HG03439 (cell line): Measurements from ENCODE around the gene FOXP4.

Experiments used
- ATAC-seq: cut with Tn5 transposase; IDR thresholded peaks from one replicate; pipeline ENCODE4 v1.9.1; 2021; ENCODE audit warnings: mild to moderate bottlenecking, moderate library complexity; ENCODE audit not compliant: unreplicated experiment

The FOXP4 gene

GRCh38 chr6:41622206-41622988 lies 76.2 kb downstream of the FOXP4 start:
- ATAC-seq: no peak

- ATAC-seq: no peak
Measured at GRCh38 chr6:41623330-41623729, 77.1 kb downstream of the FOXP4 start.

GRCh38 chr6:41624621-41625380 lies 78.6 kb downstream of the FOXP4 start:
- no peak for ATAC-seq

- ATAC-seq: no peak
Measured at GRCh38 chr6:41625442-41625841, 79.3 kb downstream of the FOXP4 start.

- ATAC-seq: no peak
Measured at GRCh38 chr6:41626022-41626421, 79.8 kb downstream of the FOXP4 start.

- ATAC-seq: no peak
Measured at GRCh38 chr6:41626917-41627316, 80.7 kb downstream of the FOXP4 start.

- ATAC-seq: no peak
Measured at GRCh38 chr6:41629128-41629527, 82.9 kb downstream of the FOXP4 start.

- ATAC-seq: no peak
Measured at GRCh38 chr6:41630069-41630468, 83.9 kb downstream of the FOXP4 start.

- no peak for ATAC-seq
Measured at GRCh38 chr6:41630946-41631345, 84.8 kb downstream of the FOXP4 start.

GRCh38 chr6:41633056-41633634 lies 87.0 kb downstream of the FOXP4 start:
- no peak for ATAC-seq

- no peak for ATAC-seq
Measured at GRCh38 chr6:41634657-41635056, 88.5 kb downstream of the FOXP4 start.

- ATAC-seq: no peak
Measured at GRCh38 chr6:41635365-41635764, 89.2 kb downstream of the FOXP4 start.

GRCh38 chr6:41636833-41637193 lies 90.6 kb downstream of the FOXP4 start:
- no peak for ATAC-seq

GRCh38 chr6:41637194-41638001 lies 91.2 kb downstream of the FOXP4 start:
- no peak for ATAC-seq

- ATAC-seq: no peak
Measured at GRCh38 chr6:41638002-41638934, 92.1 kb downstream of the FOXP4 start, which contains the start of gene MDFI. MDFI (plus strand) TSS chr6:41638468; CDS start chr6:41638750, 282 bp downstream.

- ATAC-seq: no peak
Measured at GRCh38 chr6:41638935-41639808, 93.0 kb downstream of the FOXP4 start.

GRCh38 chr6:41639809-41640371 lies 93.7 kb downstream of the FOXP4 start:
- no peak for ATAC-seq

- no peak for ATAC-seq
Measured at GRCh38 chr6:41640426-41640825, 94.2 kb downstream of the FOXP4 start.
